Measurements from ENCODE around the gene SLIT1. TPM values are rescaled to one million over a fixed set of nuclear protein-coding genes. Genes with fewer than 3 reads are reported as not detected.

Gene SLIT1
- total RNA-seq, 1 donor from 2014 or later, result under 0.01 TPM

DNA sequence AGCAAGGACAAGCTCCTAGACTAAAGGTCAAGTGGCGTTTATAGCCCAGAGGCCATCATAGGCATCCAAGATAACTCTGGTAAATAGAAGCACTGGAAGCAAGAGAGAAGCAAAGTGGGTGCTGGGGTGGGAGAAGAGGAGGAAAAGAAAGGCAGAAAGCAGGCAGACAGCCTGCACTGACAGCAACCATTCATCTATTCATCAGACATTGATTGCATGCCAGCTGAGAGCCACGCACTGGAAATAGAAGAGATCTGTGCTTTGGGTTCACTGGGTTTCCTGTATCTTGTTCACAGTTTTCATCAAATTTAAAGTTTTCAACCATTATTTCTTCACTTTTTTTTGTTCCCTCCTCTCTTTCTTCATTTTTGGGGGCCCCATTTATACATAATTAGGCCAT, 4.7 kb upstream of the SLIT1 start:
- Histone ChIP-seq H3K27me3 (ENCODE audit: control insufficient read depth, insufficient read depth, low read length) (peaks cover 23% of the 10 kb centered on the region), H3K4me3 (ENCODE audit: low read depth, low read length) (no peak overlapping the region), H3K36me3 (ENCODE audit: control insufficient read depth, insufficient read depth, low read length) (no peaks in the 10 kb centered on the region)
- TF ChIP-seq, protein P1, sequence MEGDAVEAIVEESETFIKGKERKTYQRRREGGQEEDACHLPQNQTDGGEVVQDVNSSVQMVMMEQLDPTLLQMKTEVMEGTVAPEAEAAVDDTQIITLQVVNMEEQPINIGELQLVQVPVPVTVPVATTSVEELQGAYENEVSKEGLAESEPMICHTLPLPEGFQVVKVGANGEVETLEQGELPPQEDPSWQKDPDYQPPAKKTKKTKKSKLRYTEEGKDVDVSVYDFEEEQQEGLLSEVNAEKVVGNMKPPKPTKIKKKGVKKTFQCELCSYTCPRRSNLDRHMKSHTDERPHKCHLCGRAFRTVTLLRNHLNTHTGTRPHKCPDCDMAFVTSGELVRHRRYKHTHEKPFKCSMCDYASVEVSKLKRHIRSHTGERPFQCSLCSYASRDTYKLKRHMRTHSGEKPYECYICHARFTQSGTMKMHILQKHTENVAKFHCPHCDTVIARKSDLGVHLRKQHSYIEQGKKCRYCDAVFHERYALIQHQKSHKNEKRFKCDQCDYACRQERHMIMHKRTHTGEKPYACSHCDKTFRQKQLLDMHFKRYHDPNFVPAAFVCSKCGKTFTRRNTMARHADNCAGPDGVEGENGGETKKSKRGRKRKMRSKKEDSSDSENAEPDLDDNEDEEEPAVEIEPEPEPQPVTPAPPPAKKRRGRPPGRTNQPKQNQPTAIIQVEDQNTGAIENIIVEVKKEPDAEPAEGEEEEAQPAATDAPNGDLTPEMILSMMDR (IDR thresholded peaks at IDR 0.05; ENCODE audit: insufficient read depth, low read length, severe bottlenecking), result no peak
- DNase-seq (ENCODE audit: low read depth) (no peak), FAIRE-seq (no peak)

DNA sequence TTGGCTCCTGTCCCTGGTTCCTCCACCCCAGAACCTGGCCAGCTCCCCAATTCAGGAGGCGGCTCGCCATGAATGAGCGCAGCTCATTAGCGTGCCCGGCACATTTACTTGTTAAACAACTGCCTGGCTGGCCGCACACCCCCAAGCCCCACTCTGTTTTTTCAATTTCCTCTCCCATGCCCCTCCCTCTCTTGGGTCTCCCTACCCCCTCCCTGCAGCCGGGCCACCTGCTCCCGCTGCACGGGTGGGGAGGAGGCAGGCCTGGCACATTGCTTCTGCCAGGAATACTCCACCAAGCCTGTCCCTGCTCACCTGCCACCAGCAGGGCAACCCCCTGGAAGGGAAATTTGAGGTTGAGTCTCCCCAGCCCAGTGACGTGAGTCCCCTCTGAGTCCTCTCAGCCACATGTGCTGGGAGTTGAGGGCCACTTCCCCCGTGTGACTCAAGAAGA, 2.5 kb upstream of the SLIT1 start:
- no peak for FAIRE-seq
- DNase-seq (ENCODE audit: low read depth), result no peak
- no peaks in the 10 kb centered on the region for H3K36me3 ChIP-seq (ENCODE audit: control insufficient read depth, insufficient read depth, low read length)
- H3K4me3 ChIP-seq (ENCODE audit: low read depth, low read length), result no peak overlapping the region
- TF ChIP-seq, protein P1 (IDR thresholded peaks at IDR 0.05; ENCODE audit: insufficient read depth, low read length, severe bottlenecking), result no peak
- peaks cover 31% of the 10 kb centered on the region for H3K27me3 ChIP-seq (ENCODE audit: control insufficient read depth, insufficient read depth, low read length)

DNA sequence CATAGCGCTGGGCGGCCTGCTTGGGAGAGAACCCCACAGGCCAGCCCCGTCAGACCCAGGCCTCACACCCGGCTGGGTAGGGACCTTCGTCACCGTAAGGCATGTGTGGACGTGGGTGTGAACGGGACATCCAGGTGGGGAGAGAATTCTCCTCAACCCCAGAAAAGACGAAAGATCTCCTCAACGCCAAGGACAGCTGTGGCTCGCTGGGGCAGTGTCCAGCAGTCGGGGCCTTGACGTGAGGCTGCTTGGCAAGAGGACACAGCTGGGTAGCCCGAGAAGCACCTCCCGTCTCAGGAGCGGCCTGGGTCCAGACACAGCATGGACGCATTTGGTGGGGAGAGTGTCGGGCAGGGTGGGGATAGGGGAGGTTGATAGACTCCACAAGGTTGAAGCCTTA, 1.2 kb upstream of the SLIT1 start:
- FAIRE-seq, result peak; percentile 13
- Histone ChIP-seq H3K27me3 (ENCODE audit: control insufficient read depth, insufficient read depth, low read length) (peaks cover 30% of the 10 kb centered on the region), H3K36me3 (ENCODE audit: control insufficient read depth, insufficient read depth, low read length) (no peaks in the 10 kb centered on the region), H3K4me3 (ENCODE audit: low read depth, low read length) (no peak overlapping the region)
- TF ChIP-seq, protein P1 (IDR thresholded peaks at IDR 0.05; ENCODE audit: insufficient read depth, low read length, severe bottlenecking), result no peak
- no peak for DNase-seq (ENCODE audit: low read depth)

DNA sequence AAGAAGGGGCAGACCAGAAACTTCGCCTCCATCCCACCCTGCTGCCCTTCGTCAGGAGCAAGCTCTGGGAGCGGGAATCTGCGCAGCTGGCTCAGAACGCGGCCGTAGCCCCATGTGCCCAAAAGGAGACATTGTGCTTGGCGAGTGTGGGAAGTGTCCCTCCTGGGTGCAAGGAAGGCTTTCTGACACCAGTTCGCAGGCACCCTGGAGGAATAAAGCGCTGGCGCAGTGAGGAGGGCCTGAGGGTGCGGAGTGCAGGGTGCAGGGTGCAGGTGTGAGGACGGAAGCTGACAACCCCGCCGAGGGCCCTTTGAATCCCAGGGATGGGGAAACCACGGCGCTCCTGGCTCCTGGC, 811 bp downstream of the SLIT1 start:
- TF ChIP-seq, protein P1 (IDR thresholded peaks at IDR 0.05; ENCODE audit: insufficient read depth, low read length, severe bottlenecking), result no peak
- no peak for FAIRE-seq
- peaks cover 34% of the 10 kb centered on the region for H3K27me3 ChIP-seq (ENCODE audit: control insufficient read depth, insufficient read depth, low read length)

DNA sequence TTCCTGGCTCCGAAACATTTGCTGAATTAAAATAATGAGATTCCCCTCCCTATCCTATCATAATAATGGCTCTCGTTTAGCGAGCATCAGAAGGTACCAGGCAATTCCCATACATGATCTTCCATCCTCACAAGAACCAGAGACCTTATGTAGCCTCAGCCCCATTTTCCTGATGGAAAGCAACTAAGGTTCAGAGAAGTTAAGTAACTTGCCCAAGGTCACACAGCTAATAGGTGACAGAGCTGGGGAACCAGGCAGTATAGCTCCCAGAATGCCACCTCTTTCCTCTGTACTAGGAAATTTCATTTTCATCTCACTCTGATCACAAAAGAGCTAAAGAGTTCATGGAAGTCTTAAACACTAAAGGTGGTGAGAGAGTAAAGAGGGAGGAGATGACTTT, 2.4 kb downstream of the SLIT1 start:
- no peak overlapping the region for H3K4me3 ChIP-seq (ENCODE audit: low read depth, low read length)
- no peak for DNase-seq (ENCODE audit: low read depth)
- no peak for FAIRE-seq
- TF ChIP-seq, protein P1 (IDR thresholded peaks at IDR 0.05; ENCODE audit: insufficient read depth, low read length, severe bottlenecking), result no peak
- no peaks in the 10 kb centered on the region for H3K36me3 ChIP-seq (ENCODE audit: control insufficient read depth, insufficient read depth, low read length)
- peaks cover 32% of the 10 kb centered on the region for H3K27me3 ChIP-seq (ENCODE audit: control insufficient read depth, insufficient read depth, low read length)

More for the DNA sequence above, 811 bp downstream of the SLIT1 start:
- no peak for DNase-seq (ENCODE audit: low read depth)
- Histone ChIP-seq H3K4me3 (ENCODE audit: low read depth, low read length) (no peak overlapping the region), H3K36me3 (ENCODE audit: control insufficient read depth, insufficient read depth, low read length) (no peaks in the 10 kb centered on the region)

DNA sequence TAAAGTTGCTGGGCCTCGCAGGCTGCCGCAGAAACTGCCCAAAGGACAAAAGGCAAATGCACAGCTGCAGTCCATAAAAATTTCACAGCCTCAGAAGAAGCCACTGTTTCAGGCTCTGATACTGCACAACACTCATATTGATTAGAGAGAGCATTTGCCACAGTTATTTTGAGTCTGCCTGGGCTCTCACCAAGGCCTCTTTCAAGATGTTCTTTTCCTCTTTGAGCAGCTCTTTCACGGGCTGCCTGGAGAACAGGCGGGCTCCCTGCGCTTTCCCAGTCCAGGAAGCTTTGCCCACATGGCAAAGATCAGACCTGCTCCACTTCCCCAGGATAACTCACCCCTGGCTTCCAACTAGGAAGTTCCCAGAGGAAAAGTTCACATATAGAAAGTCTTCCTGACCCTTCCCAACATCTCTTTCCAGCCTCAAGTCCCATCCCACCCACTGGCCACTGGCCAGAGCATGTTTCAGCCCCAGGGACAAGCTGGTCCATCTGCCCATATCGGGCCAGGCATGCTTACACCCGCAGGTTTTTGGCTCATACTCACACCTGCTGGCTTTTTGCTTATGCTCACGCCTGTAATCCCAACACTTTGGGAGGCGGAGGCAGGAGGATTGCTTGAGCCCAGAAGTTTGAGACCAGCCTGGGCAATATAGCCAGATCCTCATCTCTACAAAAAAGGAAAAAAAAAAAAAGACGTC, 3.3 kb downstream of the SLIT1 start:
- peaks cover 33% of the 10 kb centered on the region for H3K27me3 ChIP-seq (ENCODE audit: control insufficient read depth, insufficient read depth, low read length)
- TF ChIP-seq, protein P1 (IDR thresholded peaks at IDR 0.05; ENCODE audit: insufficient read depth, low read length, severe bottlenecking), result no peak
- FAIRE-seq (no peak), DNase-seq (ENCODE audit: low read depth) (no peak)
- no peak overlapping the region for H3K4me3 ChIP-seq (ENCODE audit: low read depth, low read length)
- H3K36me3 ChIP-seq (ENCODE audit: control insufficient read depth, insufficient read depth, low read length), result no peaks in the 10 kb centered on the region
